Breast epithelium (tissue), 3 donors: ENCODE measurements around the gene ZFYVE19.

ENCODE experiments used
- CTCF ChIP-seq, 3 donors: fragments of 450-650 bp; IDR thresholded peaks; one replicate each; pipeline ENCODE4 v1.5.1; 2016 to 2017; ENCODE audit warnings: antibody characterized with exemption in 3 of 3, mild to moderate bottlenecking in 3 of 3, moderate library complexity in 3 of 3
- POLR2A ChIP-seq: fragments of 450-650 bp; IDR thresholded peaks from one replicate; pipeline ENCODE4 v1.6.1; 2016; ENCODE audit warnings: antibody characterized with exemption, mild to moderate bottlenecking, moderate library complexity

DNA sequence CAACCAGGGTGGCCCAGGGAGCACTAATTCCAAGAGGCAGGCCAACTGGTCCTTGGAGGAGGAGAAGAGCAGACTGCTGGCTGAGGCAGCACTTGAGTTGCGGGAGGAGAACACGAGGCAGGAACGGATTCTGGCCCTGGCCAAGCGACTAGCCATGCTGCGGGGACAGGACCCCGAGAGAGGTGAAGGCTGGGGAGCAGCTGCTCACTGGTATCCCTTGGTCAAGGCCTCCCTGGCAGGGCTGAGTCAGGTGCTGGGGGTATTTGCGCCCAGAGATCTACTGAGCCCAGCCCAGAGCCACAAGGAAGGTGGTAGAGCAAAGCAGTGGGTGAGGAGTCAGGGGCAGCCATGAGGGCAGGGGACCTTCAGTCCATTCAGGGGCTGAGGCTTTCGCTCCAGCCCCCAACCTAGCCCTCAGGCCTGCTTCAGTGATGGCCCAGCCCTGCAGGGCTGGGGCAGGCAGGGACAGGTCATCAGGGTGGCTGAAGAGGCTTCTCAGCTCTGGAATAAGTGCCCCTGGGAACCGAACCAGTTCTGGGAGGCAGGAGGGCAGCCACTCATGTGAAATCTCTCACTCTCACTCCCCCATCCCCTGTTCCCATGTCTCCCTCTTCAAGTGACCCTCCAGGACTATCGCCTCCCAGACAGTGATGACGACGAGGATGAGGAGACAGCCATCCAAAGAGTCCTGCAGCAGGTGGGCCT is 6.0 kb downstream of the ZFYVE19 start:
- TF ChIP-seq POLR2A (no peak), CTCF (IDR thresholded peaks at IDR 0.05) (no peak)
